Gastroesophageal sphincter (tissue), 4 donors: ENCODE measurements around the gene CADM2. TPM values are rescaled to one million over a fixed set of nuclear protein-coding genes. Genes with fewer than 3 reads are reported as not detected.

Experiments
- ATAC-seq: fragments of 150-250 bp; one replicate; pipeline ENCODE4 v1.9.1; 2016; ENCODE audit warnings: mild to moderate bottlenecking, moderate library complexity
- H3K27ac ChIP-seq, 4 donors: fragments of 200-600 bp; sonication (generic) in 3 of 4; 1 replicate in 3 of 4; 2 replicates in 1 of 4; pipeline ENCODE4 v1.5.1; 2016 to 2019
- H3K27me3 ChIP-seq: fragments of 200-600 bp; sonication (generic); one replicate; pipeline ENCODE4 v1.5.1; 2019
- H3K36me3 ChIP-seq, 2 donors: fragments of 200-600 bp; sonication (generic); one replicate each; pipeline ENCODE4 v1.5.1; 2019; ENCODE audit warnings: control low read depth in 1 of 2
- H3K4me1 ChIP-seq, 3 donors: fragments of 200-600 bp; sonication (generic); 1 replicate in 2 of 3; 2 replicates in 1 of 3; pipeline ENCODE4 v1.5.1; 2016 to 2019; ENCODE audit warnings: control low read depth in 2 of 3
- H3K4me3 ChIP-seq, 2 donors: fragments of 200-600 bp; sonication (generic); one replicate each; pipeline ENCODE4 v1.5.1; 2019; ENCODE audit warnings: mild to moderate bottlenecking in 1 of 2, moderate library complexity in 1 of 2
- H3K9me3 ChIP-seq, 3 donors: fragments of 200-600 bp; sonication (generic); one replicate each; pipeline ENCODE4 v1.5.1; 2017 to 2019; ENCODE audit warnings: control low read depth in 2 of 3
- CTCF ChIP-seq, 4 experiments: fragments of 200-600 bp in 2 of 4; fragments of 450-650 bp in 2 of 4; sonication (generic) in 1 of 4; IDR thresholded peaks; one replicate each; pipeline ENCODE4 v1.5.1; 2017 to 2019; ENCODE audit warnings: antibody characterized with exemption in 4 of 4, mild to moderate bottlenecking in 2 of 4, moderate library complexity in 2 of 4
- EP300 ChIP-seq: sonication (generic); formaldehyde crosslinking; IDR thresholded peaks from one replicate; pipeline ENCODE4 v1.6.1; 2017; ENCODE audit warnings: antibody characterized with exemption, mild to moderate bottlenecking
- POLR2A ChIP-seq, 2 donors: fragments of 450-650 bp; IDR thresholded peaks; one replicate each; pipeline ENCODE4 v1.6.1; 2017; ENCODE audit warnings: antibody characterized with exemption in 2 of 2, mild to moderate bottlenecking in 2 of 2, moderate library complexity in 1 of 2
- POLR2AphosphoS5 ChIP-seq: sonication (generic); formaldehyde crosslinking; IDR thresholded peaks from one replicate; pipeline ENCODE4 v1.6.1; 2017; ENCODE audit warnings: antibody characterized with exemption
- WGBS, 2 donors: methylation state at CpG; one replicate each; pipeline ENCODE4 v1.1.5; 2018; ENCODE audit warnings: low coverage in 1 of 2; 5-methylcytosine and 5-hydroxymethylcytosine counted together
- total RNA-seq, 4 donors: library from RNA; depleted of rRNA; stranded (reverse); fragments of >200 nt; gene quantifications; one replicate each; pipeline ENCODE4 v1.1.0, GENCODE V29; 2016

Gene CADM2
- total RNA-seq, 4 donors from 2014 or later = 8.2 to 10.1 (median 9.4) TPM

- 10% methylated on average over 2 to 3 of the region's 3 CpGs for WGBS, 2 donors
- Histone ChIP-seq H3K36me3 (no peaks in the 10 kb centered on the region), H3K27me3 (no peaks in the 10 kb centered on the region), H3K27ac (no peak overlapping the region), H3K4me3 (no peak overlapping the region), H3K4me1 (no peaks in the 10 kb centered on the region), H3K9me3 (no peaks in the 10 kb centered on the region)
- ATAC-seq = no peak
- TF ChIP-seq CTCF (IDR thresholded peaks at IDR 0.05) = no peak
Observed at GRCh38 chr3:85476891-85477495, 518.2 kb downstream of the CADM2 start.

- WGBS, 2 donors = 81 to 90% methylated on average over 3 to 5 of the region's 5 CpGs
- no peak for ATAC-seq
- Histone ChIP-seq H3K27me3 (no peaks in the 10 kb centered on the region), H3K4me3 (no peak overlapping the region), H3K27ac (no peak overlapping the region), H3K4me1 (no peaks in the 10 kb centered on the region), H3K36me3 (no peaks in the 10 kb centered on the region), H3K9me3 (no peaks in the 10 kb centered on the region)
- no peak for TF ChIP-seq POLR2A (IDR thresholded peaks at IDR 0.05)
- TF ChIP-seq EP300 = no peak
- TF ChIP-seq CTCF (IDR thresholded peaks at IDR 0.05) = no peak
- no peak for TF ChIP-seq POLR2AphosphoS5
Observed at GRCh38 chr3:85481411-85482212, 522.8 kb downstream of the CADM2 start.

GRCh38 chr3:85482213-85482490 lies 523.4 kb downstream of the CADM2 start:
- no peak overlapping the region for H3K4me3 ChIP-seq
- H3K27ac ChIP-seq = no peak overlapping the region
- no peaks in the 10 kb centered on the region for H3K9me3 ChIP-seq
- 69 to 81% methylated on average over 3 of the region's 3 CpGs for WGBS, 2 donors
- H3K4me1 ChIP-seq = no peaks in the 10 kb centered on the region
- no peaks in the 10 kb centered on the region for H3K36me3 ChIP-seq
- no peaks in the 10 kb centered on the region for H3K27me3 ChIP-seq
- ATAC-seq = no peak
- TF ChIP-seq EP300 (no peak), CTCF (IDR thresholded peaks at IDR 0.05) (no peak)

GRCh38 chr3:85483986-85484385 lies 525.2 kb downstream of the CADM2 start:
- 79% methylated on average over 1 of the region's 1 CpG for WGBS, 2 donors
- no peak for ATAC-seq
- H3K4me3 ChIP-seq = no peak overlapping the region
- no peaks in the 10 kb centered on the region for H3K36me3 ChIP-seq
- no peaks in the 10 kb centered on the region for H3K27me3 ChIP-seq
- TF ChIP-seq POLR2A (IDR thresholded peaks at IDR 0.05) = no peak
- no peak for TF ChIP-seq POLR2AphosphoS5
- TF ChIP-seq CTCF (IDR thresholded peaks at IDR 0.05) = no peak
- TF ChIP-seq EP300 = no peak
- H3K4me1 ChIP-seq = no peaks in the 10 kb centered on the region
- no peak overlapping the region for H3K27ac ChIP-seq
- no peaks in the 10 kb centered on the region for H3K9me3 ChIP-seq

- Histone ChIP-seq H3K36me3 (no peaks in the 10 kb centered on the region), H3K27ac (no peak overlapping the region), H3K27me3 (no peaks in the 10 kb centered on the region), H3K4me1 (no peaks in the 10 kb centered on the region), H3K9me3 (no peaks in the 10 kb centered on the region), H3K4me3 (no peak overlapping the region)
- 84 to 86% methylated on average over 9 of the region's 9 CpGs for WGBS, 2 donors
- ATAC-seq = no peak
- TF ChIP-seq POLR2A (IDR thresholded peaks at IDR 0.05) = no peak
- TF ChIP-seq POLR2AphosphoS5 = no peak
- TF ChIP-seq EP300 = no peak
- no peak for TF ChIP-seq CTCF (IDR thresholded peaks at IDR 0.05)
Observed at GRCh38 chr3:85487375-85487774, 528.6 kb downstream of the CADM2 start.
